Measurements from ENCODE around the gene RCOR2.
"Not testable (repeated sequence)": the region's sequence is repeated elsewhere in the genome, so short reads cannot be mapped to it uniquely, and the experiment has no call there.

The RCOR2 gene

DNA sequence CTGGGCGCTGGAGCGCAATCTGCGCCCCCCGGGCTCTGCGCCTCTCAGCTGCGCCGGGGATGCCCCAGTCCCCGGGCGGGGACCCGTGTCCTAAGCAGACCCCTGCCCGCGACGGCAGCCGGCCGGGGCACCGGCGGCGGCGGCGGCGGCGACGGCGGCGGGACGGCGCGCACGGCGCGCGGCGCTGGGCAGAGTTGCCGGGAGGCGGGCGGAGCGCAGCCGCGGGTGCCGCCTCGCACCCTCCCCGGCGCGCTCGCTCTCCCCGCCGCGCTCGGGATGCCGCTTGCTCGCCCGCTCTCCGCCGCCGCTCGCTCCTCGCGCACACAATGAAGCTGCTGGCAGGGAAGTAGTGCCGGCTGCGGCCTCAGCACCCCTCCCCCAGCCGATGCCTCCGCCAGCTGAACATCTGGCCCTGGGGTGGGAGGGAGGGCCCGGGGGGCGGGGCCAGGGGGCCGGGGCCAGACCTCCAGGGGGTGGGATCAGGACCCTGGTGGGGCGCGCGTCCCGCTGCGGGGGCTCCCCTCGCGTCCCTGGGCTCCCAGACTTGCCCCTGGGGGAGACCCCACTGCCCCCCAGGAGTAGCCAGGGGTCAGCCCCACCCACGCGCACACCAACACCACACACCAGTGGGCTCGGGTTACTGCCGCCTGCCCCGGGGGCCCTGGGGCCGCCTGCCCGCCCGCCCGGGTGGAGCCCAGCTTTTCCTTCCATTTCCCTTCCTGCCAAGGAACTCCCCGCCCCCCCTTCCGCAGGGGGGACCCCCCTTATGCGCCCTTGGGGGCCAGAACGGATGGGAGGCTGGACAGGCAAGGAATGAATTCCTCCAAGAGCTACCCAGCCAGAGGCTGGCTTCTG is at the start of gene RCOR2:
RCOR2 (minus strand) TSS at position 328 of the 855 bp plus-strand sequence. CDS start 708 bp downstream, outside the sequence.
- peak; percentile 77 to 92 (median 88) for DNase-seq

DNA sequence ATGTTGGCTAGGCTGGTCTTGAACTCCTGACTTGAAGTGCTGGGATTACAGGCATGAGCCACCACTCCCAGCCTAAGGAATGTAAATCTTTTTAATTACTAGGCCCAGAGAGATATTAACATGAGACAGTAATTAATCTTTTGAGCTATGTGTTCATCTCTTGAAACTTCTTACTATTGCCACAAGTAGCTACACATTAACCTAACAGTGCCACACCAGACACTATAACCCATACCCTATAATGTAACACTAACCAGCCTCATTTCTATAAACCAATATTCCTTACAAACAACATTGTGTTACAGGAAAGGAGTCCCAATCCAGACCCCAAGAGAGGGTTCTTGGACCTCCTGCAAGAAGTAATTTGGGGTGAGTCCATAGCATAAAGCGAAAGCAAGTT is 49.5 kb upstream of the RCOR2 start:
- no peak for DNase-seq

- DNase-seq, result not testable (repeated sequence)
Observed at GRCh38 chr11:63963895-63964294, 46.9 kb upstream of the RCOR2 start.

- DNase-seq, result peak; percentile 81 to 95 (median 90)
Observed at GRCh38 chr11:63961608-63962412, 44.8 kb upstream of the RCOR2 start.

DNA sequence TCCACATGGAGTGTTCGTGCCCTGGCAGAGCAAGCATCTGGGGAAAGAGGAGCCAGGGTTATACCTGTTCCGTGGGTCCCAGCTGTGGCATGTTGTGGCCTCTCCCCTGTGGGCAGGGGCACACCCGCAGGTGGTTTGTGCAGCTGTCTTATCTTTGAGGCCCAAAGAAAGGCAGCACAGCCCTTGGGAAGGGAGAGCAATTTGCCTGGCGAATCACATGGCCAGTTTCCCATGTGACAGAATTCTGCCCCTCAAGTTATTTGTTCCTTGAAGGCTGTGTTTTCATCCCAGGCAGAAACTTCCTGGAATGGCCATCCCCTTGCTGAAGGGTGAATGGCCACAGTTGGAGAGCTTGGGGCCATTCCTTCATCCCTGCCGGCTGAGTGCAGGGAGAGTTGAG is 41.0 kb upstream of the RCOR2 start:
- DNase-seq, result no peak

GRCh38 chr11:63952570-63952969 is 35.6 kb upstream of the RCOR2 start:
- DNase-seq, result no peak

GRCh38 chr11:63951779-63952536 is 35.0 kb upstream of the RCOR2 start:
- no peak for DNase-seq

GRCh38 chr11:63945477-63946163 is 28.7 kb upstream of the RCOR2 start:
- DNase-seq, result peak; percentile 62 to 88 (median 71)

GRCh38 chr11:63944987-63945386 is 28.0 kb upstream of the RCOR2 start:
- no peak for DNase-seq

- DNase-seq, result no peak
Observed at GRCh38 chr11:63942803-63943202, 25.8 kb upstream of the RCOR2 start.

DNA sequence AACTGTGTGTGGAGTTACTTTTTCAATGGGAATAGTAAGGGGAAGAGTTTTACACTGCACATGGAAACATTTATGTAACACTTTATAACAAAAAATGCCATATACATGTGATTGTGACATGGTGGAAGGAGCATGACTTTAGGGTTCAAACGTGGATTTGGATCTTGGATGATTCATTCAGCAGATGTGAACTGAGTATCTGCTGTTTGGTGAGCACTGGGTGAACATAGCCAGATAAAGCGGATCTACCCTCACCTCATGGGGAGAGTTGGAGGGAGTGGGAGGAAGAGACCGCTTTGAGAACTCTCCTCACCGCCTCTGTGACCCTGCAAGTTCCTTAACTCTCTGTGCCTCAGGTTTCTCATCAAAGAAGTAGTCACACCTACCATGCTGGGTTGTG is 24.9 kb upstream of the RCOR2 start:
- DNase-seq, result no peak

GRCh38 chr11:63940786-63941185 is 23.8 kb upstream of the RCOR2 start:
- no peak for DNase-seq

- peak in 2 of 3 experiments; percentile 80 for DNase-seq
Observed at GRCh38 chr11:63939397-63939891, 22.5 kb upstream of the RCOR2 start.

- DNase-seq, result peak; percentile 98 to 99 (median 99)
Observed at GRCh38 chr11:63938479-63939396, 21.8 kb upstream of the RCOR2 start, which contains the start of gene NAA40. NAA40 (plus strand) TSS chr11:63939002; CDS start chr11:63939097, 95 bp downstream.

- peak; percentile 18 to 91 (median 86) for DNase-seq
Observed at GRCh38 chr11:63937713-63938478, 20.9 kb upstream of the RCOR2 start.

DNA sequence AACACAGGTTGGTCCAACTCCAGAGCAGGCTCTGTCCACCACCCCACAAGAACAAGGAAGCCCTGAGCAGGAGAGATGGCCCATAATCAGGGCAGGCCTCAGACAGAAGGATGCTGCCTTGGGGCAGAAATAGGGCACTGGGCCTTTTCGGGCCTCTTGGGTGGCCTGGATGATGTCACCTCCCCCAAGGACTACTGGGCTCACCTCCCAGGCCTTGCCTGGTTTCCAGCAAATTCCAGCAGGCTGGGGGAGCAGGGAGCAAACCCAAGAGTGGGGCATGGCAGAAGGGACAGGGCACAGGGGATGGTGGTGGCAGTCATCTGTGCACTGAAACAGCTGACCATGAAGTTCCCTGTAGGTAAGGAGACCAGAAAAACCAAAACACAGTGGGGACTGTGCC is 16.5 kb upstream of the RCOR2 start:
- DNase-seq, result no peak

- DNase-seq, result no peak
Observed at GRCh38 chr11:63931876-63932275, 14.9 kb upstream of the RCOR2 start.

GRCh38 chr11:63931045-63931444 is 14.1 kb upstream of the RCOR2 start:
- DNase-seq, result no peak

DNA sequence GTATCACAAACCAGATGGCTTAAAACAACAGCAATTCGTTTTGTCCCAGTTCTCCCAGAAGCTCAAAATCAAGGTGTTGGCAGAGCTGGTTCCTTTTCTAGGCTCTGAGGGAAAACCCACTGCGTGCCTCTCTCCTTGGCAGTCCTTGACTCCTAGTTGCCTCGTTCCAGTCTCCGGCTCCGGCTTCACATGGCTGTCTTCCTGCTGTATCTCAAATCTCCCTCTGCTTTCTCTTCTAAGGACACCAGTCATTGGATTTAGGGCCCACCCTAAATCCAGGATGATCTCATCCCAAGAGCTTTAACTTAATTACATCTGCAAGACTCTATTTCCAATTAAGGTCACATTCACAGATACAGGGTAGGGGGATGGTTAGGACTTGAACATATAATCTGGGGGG is 12.7 kb upstream of the RCOR2 start:
- DNase-seq, result no peak

DNA sequence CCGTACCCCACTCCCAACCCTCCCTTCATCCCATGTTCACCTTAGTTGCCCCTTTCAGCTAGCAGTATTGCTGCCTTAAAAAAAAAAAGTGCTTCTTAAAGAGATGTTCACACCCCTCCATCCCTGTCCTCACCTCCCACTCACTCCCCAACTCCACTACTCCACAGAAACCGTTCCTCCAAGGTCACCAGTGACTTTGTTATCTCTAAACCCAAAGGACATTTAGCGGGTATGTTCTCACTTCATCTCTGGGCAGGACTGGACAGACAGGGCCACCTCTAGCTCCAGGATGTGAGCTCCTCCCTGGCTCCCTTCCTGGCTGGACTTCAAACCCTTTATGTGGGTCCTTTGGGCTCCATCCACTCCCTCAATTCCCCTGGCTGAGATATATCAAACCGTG is 6.4 kb upstream of the RCOR2 start:
- DNase-seq, result no peak

All from NCI-H1417 (cell line).